Measurements from ENCODE around the gene BCL2.

Gene BCL2

GRCh38 chr18:63309422-63309821 is 10.1 kb downstream of the BCL2 start:
- H3K4me3 ChIP-seq (ENCODE audit: low read depth, low read length): no peak overlapping the region

DNA sequence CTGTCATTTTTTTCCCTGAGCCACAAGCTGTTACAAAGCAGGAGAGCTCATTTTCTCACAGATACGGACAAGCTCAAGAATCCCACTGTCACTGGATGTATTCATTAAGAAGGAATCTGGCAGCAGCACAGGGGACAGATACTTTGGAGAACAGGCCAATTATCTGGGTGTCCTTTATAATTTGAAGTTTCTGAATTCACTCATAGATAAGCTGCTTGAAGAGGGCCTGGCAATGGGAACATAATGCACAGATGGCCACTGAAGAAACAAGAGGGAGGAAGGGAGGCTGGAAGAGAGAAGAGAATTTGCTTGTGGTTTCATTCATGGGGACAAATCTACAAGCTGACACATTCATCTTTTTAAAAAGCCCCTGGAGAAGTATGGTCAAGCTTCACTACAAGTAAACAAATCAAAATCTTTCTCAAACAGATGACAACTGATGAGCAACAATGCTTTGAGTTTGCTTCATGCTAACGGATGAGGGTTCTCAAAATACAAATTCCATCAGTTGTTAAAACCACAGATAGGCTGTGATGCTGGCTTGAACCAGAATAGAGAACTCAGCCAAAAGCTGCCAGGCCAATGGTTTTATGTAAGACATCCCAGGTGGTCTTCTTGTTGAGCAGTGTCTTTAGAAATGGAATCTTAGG is 11.9 kb downstream of the BCL2 start:
- TF ChIP-seq, protein P1, sequence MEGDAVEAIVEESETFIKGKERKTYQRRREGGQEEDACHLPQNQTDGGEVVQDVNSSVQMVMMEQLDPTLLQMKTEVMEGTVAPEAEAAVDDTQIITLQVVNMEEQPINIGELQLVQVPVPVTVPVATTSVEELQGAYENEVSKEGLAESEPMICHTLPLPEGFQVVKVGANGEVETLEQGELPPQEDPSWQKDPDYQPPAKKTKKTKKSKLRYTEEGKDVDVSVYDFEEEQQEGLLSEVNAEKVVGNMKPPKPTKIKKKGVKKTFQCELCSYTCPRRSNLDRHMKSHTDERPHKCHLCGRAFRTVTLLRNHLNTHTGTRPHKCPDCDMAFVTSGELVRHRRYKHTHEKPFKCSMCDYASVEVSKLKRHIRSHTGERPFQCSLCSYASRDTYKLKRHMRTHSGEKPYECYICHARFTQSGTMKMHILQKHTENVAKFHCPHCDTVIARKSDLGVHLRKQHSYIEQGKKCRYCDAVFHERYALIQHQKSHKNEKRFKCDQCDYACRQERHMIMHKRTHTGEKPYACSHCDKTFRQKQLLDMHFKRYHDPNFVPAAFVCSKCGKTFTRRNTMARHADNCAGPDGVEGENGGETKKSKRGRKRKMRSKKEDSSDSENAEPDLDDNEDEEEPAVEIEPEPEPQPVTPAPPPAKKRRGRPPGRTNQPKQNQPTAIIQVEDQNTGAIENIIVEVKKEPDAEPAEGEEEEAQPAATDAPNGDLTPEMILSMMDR (IDR thresholded peaks at IDR 0.05; ENCODE audit: borderline replicate concordance, insufficient read depth, low read depth, low read length): no peak
- no peak overlapping the region for H3K4me3 ChIP-seq (ENCODE audit: low read depth, low read length)

More at GRCh38 chr18:63309422-63309821, 10.1 kb downstream of the BCL2 start:
- TF ChIP-seq, protein P1 (IDR thresholded peaks at IDR 0.05; ENCODE audit: borderline replicate concordance, insufficient read depth, low read depth, low read length): no peak

GRCh38 chr18:63306819-63307550 is 12.6 kb downstream of the BCL2 start:
- TF ChIP-seq, protein P1 (IDR thresholded peaks at IDR 0.05; ENCODE audit: borderline replicate concordance, insufficient read depth, low read depth, low read length): no peak
- H3K4me3 ChIP-seq (ENCODE audit: low read depth, low read length): no peak overlapping the region

GRCh38 chr18:63306249-63306648 is 13.3 kb downstream of the BCL2 start:
- TF ChIP-seq, protein P1 (IDR thresholded peaks at IDR 0.05; ENCODE audit: borderline replicate concordance, insufficient read depth, low read depth, low read length): no peak
- H3K4me3 ChIP-seq (ENCODE audit: low read depth, low read length): no peak overlapping the region

GRCh38 chr18:63303547-63303946 is 16.0 kb downstream of the BCL2 start:
- H3K4me3 ChIP-seq (ENCODE audit: low read depth, low read length): no peak overlapping the region
- TF ChIP-seq, protein P1 (IDR thresholded peaks at IDR 0.05; ENCODE audit: borderline replicate concordance, insufficient read depth, low read depth, low read length): no peak

DNA sequence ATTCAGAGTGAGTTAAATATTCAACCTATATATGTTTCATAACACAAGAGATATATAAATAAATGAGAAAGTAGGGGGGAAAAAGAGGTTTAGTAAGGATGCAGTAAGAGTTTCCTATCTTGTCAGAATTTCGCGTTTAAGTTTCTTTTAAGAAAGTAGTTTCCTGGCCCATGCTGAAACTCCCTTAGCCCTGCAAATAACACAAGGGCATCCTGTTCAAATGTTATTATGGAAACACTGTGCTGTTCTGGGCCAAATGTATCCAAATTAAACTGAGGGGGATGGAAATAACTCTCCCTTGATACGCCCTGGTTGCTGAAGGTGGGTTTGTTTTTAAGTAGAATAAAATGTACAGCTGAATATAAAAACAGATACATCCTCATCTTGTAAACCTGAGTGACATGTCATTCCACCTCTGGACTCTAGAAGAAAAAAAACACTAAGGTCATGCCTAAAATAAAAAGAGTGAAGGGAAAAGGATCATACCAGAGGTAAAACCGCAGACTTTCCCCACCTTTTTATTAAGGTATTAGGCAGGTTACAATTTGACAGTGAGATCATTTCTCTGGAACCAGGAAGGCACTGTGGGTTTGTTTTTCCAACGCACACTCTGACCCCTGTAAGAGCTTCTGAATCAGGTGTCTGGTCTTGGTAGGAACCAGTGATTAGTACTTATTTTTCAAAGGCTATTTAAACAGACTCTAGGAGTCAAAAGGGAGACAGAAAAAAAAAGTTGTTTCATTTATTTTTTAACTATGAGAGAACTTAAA is 16.7 kb downstream of the BCL2 start:
- no peak overlapping the region for H3K4me3 ChIP-seq (ENCODE audit: low read depth, low read length)
- TF ChIP-seq, protein P1 (IDR thresholded peaks at IDR 0.05; ENCODE audit: borderline replicate concordance, insufficient read depth, low read depth, low read length): no peak

All from GM12875 (cell line).